ENCODE measurements around the gene SEC14L3. TPM values are rescaled to one million over a fixed set of nuclear protein-coding genes. Genes with fewer than 3 reads are reported as not detected.

SEC14L3 gene
- polyA plus RNA-seq, 3 donors: not detected

DNA sequence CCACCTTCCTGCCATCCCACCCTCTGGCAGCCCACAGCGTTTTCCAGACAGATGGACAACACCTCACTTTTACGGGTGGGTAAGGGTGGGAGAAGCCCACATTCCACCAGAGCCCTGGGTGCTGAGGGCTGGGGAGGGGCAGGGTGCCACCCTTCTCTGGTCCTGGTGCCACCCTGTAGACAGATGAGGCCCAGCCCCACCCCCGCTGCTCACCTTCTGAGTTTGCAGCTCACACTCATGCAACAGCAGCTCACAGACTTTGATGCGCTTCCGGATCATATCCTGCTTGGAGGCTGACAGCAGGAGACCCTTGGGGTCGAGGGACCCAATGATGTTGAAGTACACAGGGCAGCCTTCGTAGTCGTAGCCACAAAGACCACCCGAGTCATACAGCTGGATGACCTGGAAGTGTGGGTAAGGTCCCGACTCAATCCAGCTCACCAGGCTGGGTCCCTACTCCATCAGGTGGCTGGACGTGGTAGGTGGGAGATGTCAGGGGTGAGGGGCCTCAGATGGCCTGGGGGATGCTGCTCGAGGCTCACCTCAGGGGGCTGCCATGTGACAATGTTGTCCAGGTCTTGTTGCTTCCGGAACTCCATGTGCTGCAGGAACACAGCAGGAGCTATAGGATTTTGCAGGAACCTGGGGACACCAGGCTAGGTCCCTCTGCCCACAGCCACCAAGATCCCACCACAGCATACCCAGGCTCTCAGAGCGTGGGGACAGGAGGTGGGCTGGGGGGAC is 23.4 kb upstream of the SEC14L3 start:
- intact Hi-C loops (cut with micrococcal nuclease): no loop called here
- Histone ChIP-seq H3K4me2 (replicated peaks; ENCODE audit: extremely low read depth, low read length, poor library complexity, severe bottlenecking) (no peak overlapping the region), H3K9me3 (replicated peaks in 1 of 2; ENCODE audit: control insufficient read depth in 1 of 2, insufficient read depth in 1 of 2, low read length in 2 of 2) (no peaks in the 10 kb centered on the region), H3K9ac (ENCODE audit: insufficient read depth, low read length, poor library complexity, severe bottlenecking) (no peak overlapping the region), H3K4me3 (replicated peaks in 1 of 3; ENCODE audit: low read depth in 2 of 3, low read length in 3 of 3) (no peak overlapping the region), H2AFZ (ENCODE audit: insufficient read depth, low read depth, low read length, poor library complexity, severe bottlenecking) (no peak overlapping the region), H4K20me1 (ENCODE audit: insufficient read depth, low read length) (no peaks in the 10 kb centered on the region), H3K4me1 (ENCODE audit: control insufficient read depth in 1 of 2, insufficient read depth in 2 of 2, low read length in 2 of 2) (no peaks in the 10 kb centered on the region), H3K27me3 (ENCODE audit: control insufficient read depth in 2 of 2, insufficient read depth in 2 of 2, low read length in 2 of 2) (no peaks in the 10 kb centered on the region), H3K79me2 (ENCODE audit: insufficient read depth, low read length) (no peaks in the 10 kb centered on the region), H3K27ac (ENCODE audit: low read depth in 1 of 2, low read length in 2 of 2) (no peak overlapping the region), H3K36me3 (replicated peaks in 1 of 2; ENCODE audit: control insufficient read depth in 1 of 2, insufficient read depth in 2 of 2, low read length in 2 of 2) (no peaks in the 10 kb centered on the region)
- peak overlapping the region in 1 of 7 donors; percentile 50 for H3K27ac Mint-ChIP-seq
- no peak overlapping the region for H3K4me3 Mint-ChIP-seq
- 85% methylated on average over 10 of the region's 14 CpGs for WGBS (ENCODE audit: insufficient coverage)
- TF ChIP-seq, protein P1, sequence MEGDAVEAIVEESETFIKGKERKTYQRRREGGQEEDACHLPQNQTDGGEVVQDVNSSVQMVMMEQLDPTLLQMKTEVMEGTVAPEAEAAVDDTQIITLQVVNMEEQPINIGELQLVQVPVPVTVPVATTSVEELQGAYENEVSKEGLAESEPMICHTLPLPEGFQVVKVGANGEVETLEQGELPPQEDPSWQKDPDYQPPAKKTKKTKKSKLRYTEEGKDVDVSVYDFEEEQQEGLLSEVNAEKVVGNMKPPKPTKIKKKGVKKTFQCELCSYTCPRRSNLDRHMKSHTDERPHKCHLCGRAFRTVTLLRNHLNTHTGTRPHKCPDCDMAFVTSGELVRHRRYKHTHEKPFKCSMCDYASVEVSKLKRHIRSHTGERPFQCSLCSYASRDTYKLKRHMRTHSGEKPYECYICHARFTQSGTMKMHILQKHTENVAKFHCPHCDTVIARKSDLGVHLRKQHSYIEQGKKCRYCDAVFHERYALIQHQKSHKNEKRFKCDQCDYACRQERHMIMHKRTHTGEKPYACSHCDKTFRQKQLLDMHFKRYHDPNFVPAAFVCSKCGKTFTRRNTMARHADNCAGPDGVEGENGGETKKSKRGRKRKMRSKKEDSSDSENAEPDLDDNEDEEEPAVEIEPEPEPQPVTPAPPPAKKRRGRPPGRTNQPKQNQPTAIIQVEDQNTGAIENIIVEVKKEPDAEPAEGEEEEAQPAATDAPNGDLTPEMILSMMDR (IDR thresholded peaks at IDR 0.05): no peak
- H3K4me1 Mint-ChIP-seq: no peaks in the 10 kb centered on the region
- H3K27me3 Mint-ChIP-seq (ENCODE audit: low read depth in 3 of 3): peaks cover 9 to 21% (median 12%) of the 10 kb centered on the region in 3 donors
- H3K9me3 Mint-ChIP-seq: peaks cover 0 to 2% (median 0%) of the 10 kb centered on the region in 7 donors
- no peak for DNase-seq
- no peaks in the 10 kb centered on the region for H3K36me3 Mint-ChIP-seq

DNA sequence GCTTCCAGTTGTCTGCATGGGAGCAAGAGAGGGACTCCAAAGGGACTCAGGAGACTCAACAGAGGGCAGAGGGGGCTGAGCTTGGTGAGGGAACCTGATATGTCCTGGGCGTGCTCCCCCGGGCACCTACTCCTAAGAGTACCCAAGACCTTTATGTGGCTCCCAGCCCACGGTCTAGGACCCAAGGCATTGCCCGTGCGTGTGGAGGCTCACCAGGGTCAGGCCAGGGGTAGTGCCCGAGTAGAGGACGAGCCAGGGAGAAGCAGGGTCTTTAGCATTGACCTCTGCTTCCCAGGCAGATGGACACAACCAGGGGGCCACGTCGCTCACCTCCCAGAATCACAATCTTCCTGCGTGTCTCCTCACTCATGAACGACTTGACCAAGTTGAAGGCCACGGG is 20.3 kb upstream of the SEC14L3 start:
- Histone ChIP-seq H3K9ac (ENCODE audit: insufficient read depth, low read length, poor library complexity, severe bottlenecking) (no peak overlapping the region), H3K4me1 (ENCODE audit: control insufficient read depth in 1 of 2, insufficient read depth in 2 of 2, low read length in 2 of 2) (no peaks in the 10 kb centered on the region), H3K27ac (ENCODE audit: low read depth in 1 of 2, low read length in 2 of 2) (no peak overlapping the region), H4K20me1 (ENCODE audit: insufficient read depth, low read length) (no peaks in the 10 kb centered on the region), H3K36me3 (replicated peaks in 1 of 2; ENCODE audit: control insufficient read depth in 1 of 2, insufficient read depth in 2 of 2, low read length in 2 of 2) (no peaks in the 10 kb centered on the region), H3K9me3 (replicated peaks in 1 of 2; ENCODE audit: control insufficient read depth in 1 of 2, insufficient read depth in 1 of 2, low read length in 2 of 2) (no peaks in the 10 kb centered on the region), H3K4me2 (replicated peaks; ENCODE audit: extremely low read depth, low read length, poor library complexity, severe bottlenecking) (no peak overlapping the region), H2AFZ (ENCODE audit: insufficient read depth, low read depth, low read length, poor library complexity, severe bottlenecking) (no peak overlapping the region), H3K27me3 (ENCODE audit: control insufficient read depth in 2 of 2, insufficient read depth in 2 of 2, low read length in 2 of 2) (no peaks in the 10 kb centered on the region), H3K79me2 (ENCODE audit: insufficient read depth, low read length) (no peaks in the 10 kb centered on the region), H3K4me3 (replicated peaks in 1 of 3; ENCODE audit: low read depth in 2 of 3, low read length in 3 of 3) (no peak overlapping the region)
- Mint-ChIP-seq H3K27me3 (ENCODE audit: low read depth in 3 of 3) (peaks cover 12 to 17% (median 15%) of the 10 kb centered on the region in 3 donors), H3K27ac (peak overlapping the region in 1 of 7 donors; percentile 8), H3K36me3 (no peaks in the 10 kb centered on the region), H3K4me3 (no peak overlapping the region), H3K9me3 (peaks cover 0 to 2% (median 0%) of the 10 kb centered on the region in 7 donors), H3K4me1 (no peaks in the 10 kb centered on the region)
- WGBS (ENCODE audit: insufficient coverage): 89% methylated on average over 12 of the region's 12 CpGs
- intact Hi-C loops (cut with micrococcal nuclease): no loop called here
- no peak for DNase-seq
- TF ChIP-seq, protein P1 (IDR thresholded peaks at IDR 0.05): no peak
